Activated T-cell treated with anti-CD3 and anti-CD28 coated beads, Interleukin-2, amount 50 U/mL, for 72 hours (primary cell): Measurements from ENCODE around the gene GABPB2. TPM values are rescaled to one million over a fixed set of nuclear protein-coding genes. Genes with fewer than 3 reads are reported as not detected.

ENCODE experiments used
- ATAC-seq, 2 donors: fragments of 150-1000 bp; cut with Tn5 transposase; replicated peaks in 1 of 2; 2 replicates each; pipeline ENCODE4 v1.10.0; 2021; ENCODE audit warnings: moderate library complexity in 2 of 2, mild to moderate bottlenecking in 1 of 2
- DNase-seq, 2 donors: peaks; one replicate each; pipeline ENCODE4 v3.0.0; 2021 to 2022; ENCODE audit warnings: mixed read lengths in 1 of 2
- H3K27ac Mint-ChIP-seq: one replicate; pipeline ENCODE4 v1.8.0; 2022; ENCODE audit warnings: mild to moderate bottlenecking, moderate library complexity, mixed read lengths
- H3K27me3 Mint-ChIP-seq: one replicate; pipeline ENCODE4 v1.8.0; 2022; ENCODE audit warnings: low read depth, mixed read lengths
- H3K36me3 Mint-ChIP-seq, 2 donors: one replicate each; pipeline ENCODE4 v1.8.0; 2022; ENCODE audit warnings: mixed read lengths in 2 of 2, mild to moderate bottlenecking in 1 of 2; ENCODE audit not compliant: insufficient read depth in 2 of 2
- H3K4me1 Mint-ChIP-seq: one replicate; pipeline ENCODE4 v1.8.0; 2022; ENCODE audit warnings: low read depth, mixed read lengths
- H3K4me3 Mint-ChIP-seq, 2 donors: one replicate each; pipeline ENCODE4 v1.8.0; 2022; ENCODE audit warnings: mild to moderate bottlenecking in 2 of 2, mixed read lengths in 2 of 2, moderate library complexity in 2 of 2
- H3K9me3 Mint-ChIP-seq, 2 donors: one replicate each; pipeline ENCODE4 v1.8.0; 2022; ENCODE audit warnings: mixed read lengths in 2 of 2
- total RNA-seq, 2 donors: library from RNA; stranded (reverse); gene quantifications; one replicate each; pipeline ENCODE4 v1.2.3, GENCODE V29; 2022

The GABPB2 gene
- total RNA-seq, 2 donors from 2014 or later, result 22.7 to 29.1 TPM

GRCh38 chr1:151130987-151131586 is 60.5 kb downstream of the GABPB2 start:
- peak overlapping the region; percentile 81 for H3K27ac Mint-ChIP-seq
- no peaks in the 10 kb centered on the region for H3K27me3 Mint-ChIP-seq
- peak overlapping the region; percentile 78 to 89 for H3K4me3 Mint-ChIP-seq
- H3K4me1 Mint-ChIP-seq, result peaks cover 10% of the 10 kb centered on the region
- no peaks in the 10 kb centered on the region for H3K9me3 Mint-ChIP-seq
- H3K36me3 Mint-ChIP-seq, result no peaks in the 10 kb centered on the region
- DNase-seq (peak; percentile 83 to 92), ATAC-seq (peak; percentile 100)

DNA sequence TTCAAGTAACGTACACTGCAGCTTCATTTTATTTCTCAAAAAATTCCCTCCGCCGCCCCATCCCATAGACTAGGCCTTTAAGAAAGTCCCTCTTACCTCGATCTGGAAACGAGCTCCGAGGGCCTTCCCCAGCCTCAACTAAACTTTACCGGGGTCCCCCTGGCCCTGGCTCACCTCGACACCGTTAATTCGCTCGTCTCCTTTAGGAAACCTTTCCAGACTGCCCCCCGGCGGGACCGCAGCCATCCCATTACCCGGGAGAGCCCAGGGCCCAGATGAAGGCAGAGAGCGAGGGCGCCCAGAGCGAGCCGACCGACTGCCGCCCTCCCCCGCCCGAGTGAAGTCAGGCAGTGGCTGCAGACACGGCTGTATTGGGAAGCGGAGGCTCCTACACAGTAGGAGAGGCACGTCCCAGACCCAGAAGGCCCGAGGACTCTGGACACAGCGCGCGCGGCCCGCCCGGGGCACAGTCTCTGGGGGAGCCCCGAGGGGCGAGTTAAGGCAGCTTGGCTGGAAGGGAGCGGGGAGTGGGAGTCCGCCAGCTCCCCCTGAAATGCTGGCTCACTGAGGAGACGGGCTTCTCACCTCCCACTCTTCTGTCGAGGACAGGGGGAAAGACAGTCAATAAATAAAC is 61.3 kb downstream of the GABPB2 start:
- peak overlapping the region; percentile 78 to 89 for H3K4me3 Mint-ChIP-seq
- H3K4me1 Mint-ChIP-seq, result peaks cover 10% of the 10 kb centered on the region
- ATAC-seq, result no peak
- H3K36me3 Mint-ChIP-seq, result no peaks in the 10 kb centered on the region
- no peak for DNase-seq
- no peak overlapping the region for H3K27ac Mint-ChIP-seq
- H3K27me3 Mint-ChIP-seq, result no peaks in the 10 kb centered on the region
- H3K9me3 Mint-ChIP-seq, result no peaks in the 10 kb centered on the region

- H3K4me3 Mint-ChIP-seq, result no peak overlapping the region
- ATAC-seq, result no peak
Observed at GRCh38 chr1:151132335-151133017, 61.9 kb downstream of the GABPB2 start.

GRCh38 chr1:151133018-151133806 is 62.7 kb downstream of the GABPB2 start:
- DNase-seq (no peak), ATAC-seq (no peak)
- Mint-ChIP-seq H3K9me3 (no peaks in the 10 kb centered on the region), H3K36me3 (no peaks in the 10 kb centered on the region), H3K4me1 (peaks cover 10% of the 10 kb centered on the region), H3K27me3 (no peaks in the 10 kb centered on the region), H3K4me3 (no peak overlapping the region), H3K27ac (no peak overlapping the region)

More at GRCh38 chr1:151132335-151133017, 61.9 kb downstream of the GABPB2 start:
- Mint-ChIP-seq H3K9me3 (no peaks in the 10 kb centered on the region), H3K27me3 (no peaks in the 10 kb centered on the region), H3K27ac (no peak overlapping the region), H3K4me1 (peaks cover 10% of the 10 kb centered on the region), H3K36me3 (no peaks in the 10 kb centered on the region)
- no peak for DNase-seq

DNA sequence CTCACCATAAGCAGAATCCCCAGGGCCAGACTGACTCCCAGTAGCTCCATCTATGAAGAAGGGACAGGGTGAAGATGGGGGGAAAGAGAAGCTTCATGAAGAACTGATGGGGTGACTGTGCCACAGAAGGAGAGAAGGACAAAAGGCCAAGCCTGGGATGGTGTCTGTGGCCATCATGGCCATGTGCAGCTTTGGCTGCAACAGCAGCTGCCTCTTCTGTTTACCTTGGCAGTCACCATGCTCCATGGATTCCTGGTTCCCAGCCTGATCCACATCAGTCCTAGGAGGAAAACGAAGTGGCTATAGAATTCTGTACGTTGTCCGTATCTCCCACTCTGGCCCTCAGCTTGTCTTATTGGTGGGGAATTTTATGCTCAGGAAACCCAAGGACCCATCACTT is 63.8 kb downstream of the GABPB2 start:
- ATAC-seq (no peak), DNase-seq (no peak)
- Mint-ChIP-seq H3K4me3 (no peak overlapping the region), H3K27ac (no peak overlapping the region), H3K9me3 (no peaks in the 10 kb centered on the region), H3K27me3 (no peaks in the 10 kb centered on the region), H3K36me3 (no peaks in the 10 kb centered on the region), H3K4me1 (peaks cover 10% of the 10 kb centered on the region)

DNA sequence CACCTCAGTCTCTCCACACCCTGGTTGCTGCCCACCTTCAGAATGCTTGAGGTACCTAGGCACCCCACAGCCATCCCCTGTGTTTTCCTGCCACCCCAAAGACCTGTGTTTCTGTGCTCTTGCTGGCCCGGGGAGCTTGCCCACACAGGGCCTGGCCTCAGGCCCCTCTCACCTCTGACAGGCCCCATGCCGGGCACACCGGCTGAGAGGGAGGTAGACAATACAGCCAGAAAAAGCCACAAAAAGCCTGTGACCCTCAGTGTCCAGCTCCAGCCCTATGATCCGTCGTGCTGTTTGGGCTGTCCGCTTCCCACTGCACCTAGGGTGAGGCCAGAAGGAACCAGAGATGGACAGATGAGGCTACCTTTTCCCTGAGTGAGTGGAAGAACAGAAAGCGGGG is 64.4 kb downstream of the GABPB2 start:
- H3K27me3 Mint-ChIP-seq, result no peaks in the 10 kb centered on the region

DNA sequence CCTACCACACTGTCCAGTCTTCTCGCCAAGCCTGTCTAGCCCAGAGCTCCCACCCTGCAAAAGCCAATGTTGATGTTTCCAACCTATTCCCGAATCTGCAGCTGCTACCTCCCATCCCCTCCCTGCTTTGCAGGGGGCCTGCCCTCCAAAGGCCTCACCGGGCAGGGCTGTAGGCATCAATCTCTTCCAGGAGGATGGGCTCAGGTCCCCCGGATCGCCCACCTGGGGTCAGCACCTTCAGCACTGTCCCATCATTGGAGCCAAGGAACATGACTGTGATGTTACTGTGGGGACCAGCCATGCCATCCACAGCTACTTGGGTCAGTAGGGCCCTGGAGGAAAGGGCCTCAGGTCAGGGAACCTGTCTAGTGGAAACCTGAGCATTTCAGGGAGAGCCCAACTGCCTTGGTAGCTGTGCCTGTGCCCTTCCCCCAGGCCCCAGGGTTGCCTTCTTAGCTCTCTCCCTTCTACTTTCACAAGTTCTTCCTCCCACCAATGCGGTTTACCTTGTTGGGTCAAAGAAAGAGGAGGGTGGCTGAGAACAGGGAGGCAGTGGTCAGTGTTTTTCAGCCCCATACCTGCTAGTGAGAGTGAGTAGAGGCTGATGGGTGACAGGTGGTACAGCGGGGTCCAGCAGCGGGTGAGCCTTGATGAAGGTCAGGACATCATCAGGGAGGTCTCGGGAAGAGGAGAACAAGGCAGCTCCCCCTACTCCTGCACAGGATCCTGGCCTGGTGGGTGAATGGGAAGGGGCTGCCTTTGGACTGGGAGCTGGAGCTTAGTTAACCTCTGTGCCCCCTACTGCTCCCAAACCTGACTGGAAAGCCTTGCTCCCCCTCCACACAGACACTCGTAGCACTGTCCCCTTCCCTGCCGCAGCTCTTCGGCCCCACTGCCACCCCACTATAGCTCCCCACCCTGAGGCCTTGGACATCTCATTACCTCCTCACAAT is 65.1 kb downstream of the GABPB2 start:
- Mint-ChIP-seq H3K27me3 (no peaks in the 10 kb centered on the region), H3K4me1 (peaks cover 10% of the 10 kb centered on the region), H3K9me3 (no peaks in the 10 kb centered on the region), H3K36me3 (no peaks in the 10 kb centered on the region), H3K27ac (no peak overlapping the region), H3K4me3 (no peak overlapping the region)
- ATAC-seq (no peak), DNase-seq (no peak)

More for the DNA sequence above, 64.4 kb downstream of the GABPB2 start:
- Mint-ChIP-seq H3K36me3 (no peaks in the 10 kb centered on the region), H3K9me3 (no peaks in the 10 kb centered on the region), H3K27ac (no peak overlapping the region), H3K4me1 (peaks cover 10% of the 10 kb centered on the region), H3K4me3 (no peak overlapping the region)
- ATAC-seq (no peak), DNase-seq (no peak)

GRCh38 chr1:151137789-151138188 is 67.2 kb downstream of the GABPB2 start:
- DNase-seq (no peak), ATAC-seq (no peak)
- no peaks in the 10 kb centered on the region for H3K36me3 Mint-ChIP-seq
- no peaks in the 10 kb centered on the region for H3K27me3 Mint-ChIP-seq
- H3K27ac Mint-ChIP-seq, result no peak overlapping the region
- H3K4me1 Mint-ChIP-seq, result no peaks in the 10 kb centered on the region
- H3K9me3 Mint-ChIP-seq, result no peaks in the 10 kb centered on the region
- H3K4me3 Mint-ChIP-seq, result no peak overlapping the region

DNA sequence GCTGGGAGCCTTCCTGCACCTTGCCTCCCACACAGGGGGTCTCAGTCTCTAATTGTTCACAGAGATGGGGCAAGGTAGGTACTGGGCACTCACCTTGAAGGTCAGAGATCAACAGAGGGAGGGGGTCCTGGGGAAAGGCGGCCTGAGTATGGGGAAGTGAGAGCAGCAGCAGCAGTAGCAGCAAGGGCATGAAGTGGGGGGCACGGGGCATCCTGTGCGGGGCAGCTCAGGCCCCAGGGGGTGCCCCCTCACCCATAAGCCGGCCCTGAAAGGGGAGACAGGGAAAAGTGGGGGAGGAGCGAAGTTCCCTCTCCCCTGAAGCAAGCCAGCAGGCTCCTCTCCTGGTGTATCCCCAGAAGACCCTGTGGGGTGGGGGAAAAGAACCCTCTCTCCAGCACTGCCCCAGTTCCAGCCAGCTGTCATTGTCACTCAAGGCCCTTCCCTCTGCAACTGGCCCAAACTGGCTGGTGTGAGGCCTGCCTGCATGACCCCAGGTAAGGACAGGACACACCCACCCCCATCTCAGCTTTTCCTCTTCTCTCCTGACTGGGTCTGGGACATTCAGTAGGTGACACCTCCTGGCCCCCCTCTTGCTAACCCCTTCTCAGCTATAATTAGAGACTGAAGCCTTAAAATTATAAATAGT is 72.0 kb downstream of the GABPB2 start:
- no peak overlapping the region for H3K27ac Mint-ChIP-seq
- no peaks in the 10 kb centered on the region for H3K9me3 Mint-ChIP-seq
- no peak for DNase-seq
- no peak for ATAC-seq
- H3K4me1 Mint-ChIP-seq, result peaks cover 14% of the 10 kb centered on the region
- H3K27me3 Mint-ChIP-seq, result no peaks in the 10 kb centered on the region
- no peaks in the 10 kb centered on the region for H3K36me3 Mint-ChIP-seq
- H3K4me3 Mint-ChIP-seq, result no peak overlapping the region

DNA sequence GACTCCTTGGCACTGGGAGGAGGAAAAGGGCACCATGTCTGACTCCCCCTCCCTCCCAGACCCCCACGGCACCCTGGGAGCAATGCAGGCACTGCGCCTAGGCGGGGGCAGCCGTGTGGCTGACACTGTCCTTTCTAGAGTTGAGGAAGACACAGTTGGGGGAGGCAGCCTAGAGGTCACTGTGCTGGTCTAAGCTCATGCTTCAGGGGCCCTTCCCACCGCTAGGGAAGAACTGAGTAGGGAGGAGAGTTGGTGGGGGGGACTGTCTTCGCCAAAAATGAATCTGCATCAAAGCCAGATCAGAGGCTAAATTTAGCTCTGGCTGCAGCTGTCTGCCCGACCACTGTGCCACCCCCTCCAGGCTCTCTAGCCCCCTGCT is 72.5 kb downstream of the GABPB2 start:
- H3K27ac Mint-ChIP-seq, result no peak overlapping the region
- H3K9me3 Mint-ChIP-seq, result no peaks in the 10 kb centered on the region
- ATAC-seq, result no peak
- no peak for DNase-seq
- no peaks in the 10 kb centered on the region for H3K27me3 Mint-ChIP-seq
- H3K36me3 Mint-ChIP-seq, result no peaks in the 10 kb centered on the region
- H3K4me1 Mint-ChIP-seq, result peaks cover 17% of the 10 kb centered on the region
- no peak overlapping the region for H3K4me3 Mint-ChIP-seq

GRCh38 chr1:151143986-151144385 is 73.4 kb downstream of the GABPB2 start:
- H3K27me3 Mint-ChIP-seq, result no peaks in the 10 kb centered on the region
- no peak overlapping the region for H3K4me3 Mint-ChIP-seq

More at GRCh38 chr1:151143986-151144385, 73.4 kb downstream of the GABPB2 start:
- no peak for ATAC-seq
- H3K4me1 Mint-ChIP-seq, result peaks cover 17% of the 10 kb centered on the region
- DNase-seq, result no peak
- no peaks in the 10 kb centered on the region for H3K36me3 Mint-ChIP-seq
- H3K27ac Mint-ChIP-seq, result no peak overlapping the region
- no peaks in the 10 kb centered on the region for H3K9me3 Mint-ChIP-seq
